PC-3 (cell line): ENCODE measurements around the gene KIAA0586. TPM values are rescaled to one million over a fixed set of nuclear protein-coding genes. Genes with fewer than 3 reads are reported as not detected.
A peak's percentile ranks its signal among the peaks of the same experiment; 100 is the strongest.
"Not testable (repeated sequence)": the region's sequence is repeated elsewhere in the genome, so short reads cannot be mapped to it uniquely, and the experiment has no call there.

Experiments
- ATAC-seq: fragments of 200-7000 bp; cut with Tn5 transposase; 2 replicates; pipeline ENCODE4 v1.9.1; 2020; ENCODE audit warnings: mild to moderate bottlenecking, moderate library complexity
- BruUV-seq: library from RNA; stranded (reverse); fragments of 400-500 nt; replicated peaks from 2 replicates; lab custom pipeline; 2021; lab: Mats Ljungman, UMichigan
- CTCF ChIA-PET: fragments of 300-600 bp; sonication (Branson Sonifier 250); formaldehyde crosslinking; loops from one replicate; lab custom pipeline; 2022; ENCODE audit warnings: antibody characterized with exemption; lab: Charles Lee
- POLR2A ChIA-PET: fragments of 300-600 bp; sonication (Branson Sonifier 250); formaldehyde crosslinking; loops from one replicate; lab custom pipeline; 2022; ENCODE audit warnings: antibody characterized with exemption; ENCODE audit not compliant: unreplicated experiment; lab: Charles Lee
- DNase-seq: peaks from one replicate; pipeline ENCODE4 v3.0.0-alpha.2; 2015
- H2AFZ ChIP-seq: fragments of 300-600 bp; sonication (generic); 2 replicates; pipeline ENCODE4 v1.6.0; 2016; ENCODE audit warnings: antibody characterized with exemption, low read length
- H3F3A ChIP-seq: fragments of 300-600 bp; sonication (generic); one replicate; pipeline ENCODE4 v1.6.0; 2017; ENCODE audit warnings: antibody characterized with exemption, low read length, control low read depth, mild to moderate bottlenecking; ENCODE audit not compliant: unreplicated experiment
- H3K27ac ChIP-seq: fragments of 300-600 bp; sonication (generic); 2 replicates; pipeline ENCODE4 v1.5.1; 2016; ENCODE audit warnings: mild to moderate bottlenecking, low read length
- H3K27me3 ChIP-seq: fragments of 300-600 bp; sonication (generic); 2 replicates; pipeline ENCODE4 v1.6.1; 2016; ENCODE audit warnings: low read length, mixed read lengths
- H3K36me3 ChIP-seq: fragments of 300-600 bp; sonication (generic); 2 replicates; pipeline ENCODE4 v1.6.1; 2016; ENCODE audit warnings: low read depth, mixed run types, low read length, mixed read lengths
- H3K4me1 ChIP-seq: fragments of 300-600 bp; sonication (generic); 2 replicates; pipeline ENCODE4 v1.5.1; 2016; ENCODE audit warnings: low read length; ENCODE audit not compliant: insufficient read depth
- H3K4me2 ChIP-seq: fragments of 300-600 bp; sonication (generic); 2 replicates; pipeline ENCODE4 v1.6.0; 2016; ENCODE audit warnings: low read length
- H3K4me3 ChIP-seq: fragments of 300-600 bp; sonication (generic); 2 replicates; pipeline ENCODE4 v1.5.1; 2016; ENCODE audit warnings: mild to moderate bottlenecking, low read length, mixed read lengths
- H3K79me2 ChIP-seq: fragments of 300-600 bp; sonication (generic); 2 replicates; pipeline ENCODE4 v1.6.1; 2017; ENCODE audit warnings: low read length, mixed read lengths
- H3K9ac ChIP-seq: fragments of 300-600 bp; sonication (generic); 2 replicates; pipeline ENCODE4 v1.6.0; 2016; ENCODE audit warnings: mild to moderate bottlenecking, low read length
- H3K9me2 ChIP-seq: fragments of 300-600 bp; sonication (generic); replicated peaks from 2 replicates; pipeline ENCODE4 v1.6.1; 2016; ENCODE audit warnings: mixed run types, low read length, mixed read lengths
- H3K9me3 ChIP-seq: fragments of 300-600 bp; sonication (generic); 2 replicates; pipeline ENCODE4 v1.6.1; 2016; ENCODE audit warnings: low read length, mixed read lengths
- H4K20me1 ChIP-seq: fragments of 300-600 bp; sonication (generic); 2 replicates; pipeline ENCODE4 v1.6.1; 2016; ENCODE audit warnings: low read length, mixed read lengths
- EZH2 ChIP-seq: fragments of 300-600 bp; sonication (generic); IDR thresholded peaks from one replicate; pipeline ENCODE4 v1.6.1; 2017; ENCODE audit warnings: antibody characterized with exemption, mild to moderate bottlenecking, low read length; ENCODE audit not compliant: unreplicated experiment
- EZH2phosphoT487 ChIP-seq: fragments of 300-600 bp; sonication (generic); IDR thresholded peaks from 2 replicates; pipeline ENCODE4 v1.6.1; 2018; ENCODE audit warnings: mild to moderate bottlenecking, antibody characterized with exemption, low read length, borderline replicate concordance
- intact Hi-C: fragments of 100-400 bp; cut with micrococcal nuclease; formaldehyde crosslinking; loops from 2 replicates; pipeline ENCODE4 v1.9.0; 2023
- total RNA-seq: library from RNA; depleted of rRNA; stranded (reverse); fragments of >200 nt; gene quantifications from 2 replicates; pipeline ENCODE4 v1.2.3, GENCODE V29; 2014
- TF ChIP-seq, protein P1 (sequence below): fragments of 300-600 bp; sonication (generic); conservative IDR thresholded peaks from 2 replicates; pipeline ENCODE4 v1.5.1; 2017; ENCODE audit warnings: antibody characterized with exemption, low read depth, mild to moderate bottlenecking, low read length

The KIAA0586 gene
- total RNA-seq, 1 experiment from 2014 or later, result 50.3 TPM

DNA sequence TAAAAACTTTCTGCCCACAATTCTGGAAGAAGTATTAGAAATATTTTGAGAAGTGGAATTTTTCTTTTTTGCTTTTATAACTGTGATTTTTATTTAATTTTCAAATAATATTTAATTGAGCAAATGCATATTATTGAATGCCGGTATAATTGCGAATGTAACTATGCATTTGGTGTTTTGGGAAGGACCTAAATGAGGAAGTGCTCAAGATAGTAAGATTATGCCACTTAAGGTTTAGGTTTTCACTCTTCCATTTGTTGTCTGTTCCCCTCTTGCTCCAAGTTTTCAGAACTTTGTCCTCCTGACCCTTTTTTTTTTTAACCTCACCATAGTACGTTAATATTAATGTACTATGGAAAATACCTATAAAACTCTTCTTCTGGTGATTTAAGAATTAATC lies 85.8 kb downstream of the KIAA0586 start:
- no peak overlapping the region for H3K4me3 ChIP-seq
- ATAC-seq, result no peak
- no peak for DNase-seq
- CTCF ChIA-PET, result no interaction called here
- H3K4me2 ChIP-seq, result no peak overlapping the region
- intact Hi-C loops, result no loop called here
- H3K9me3 ChIP-seq, result no peaks in the 10 kb centered on the region
- H3K79me2 ChIP-seq, result no peaks in the 10 kb centered on the region
- no peak overlapping the region for H2AFZ ChIP-seq
- no peaks in the 10 kb centered on the region for H3K9me2 ChIP-seq
- no peaks in the 10 kb centered on the region for H4K20me1 ChIP-seq
- BruUV-seq, result no TSS peak
- H3F3A ChIP-seq, result no peaks in the 10 kb centered on the region
- TF ChIP-seq EZH2phosphoT487 (no peak), EZH2 (no peak)
- TF ChIP-seq, protein P1, sequence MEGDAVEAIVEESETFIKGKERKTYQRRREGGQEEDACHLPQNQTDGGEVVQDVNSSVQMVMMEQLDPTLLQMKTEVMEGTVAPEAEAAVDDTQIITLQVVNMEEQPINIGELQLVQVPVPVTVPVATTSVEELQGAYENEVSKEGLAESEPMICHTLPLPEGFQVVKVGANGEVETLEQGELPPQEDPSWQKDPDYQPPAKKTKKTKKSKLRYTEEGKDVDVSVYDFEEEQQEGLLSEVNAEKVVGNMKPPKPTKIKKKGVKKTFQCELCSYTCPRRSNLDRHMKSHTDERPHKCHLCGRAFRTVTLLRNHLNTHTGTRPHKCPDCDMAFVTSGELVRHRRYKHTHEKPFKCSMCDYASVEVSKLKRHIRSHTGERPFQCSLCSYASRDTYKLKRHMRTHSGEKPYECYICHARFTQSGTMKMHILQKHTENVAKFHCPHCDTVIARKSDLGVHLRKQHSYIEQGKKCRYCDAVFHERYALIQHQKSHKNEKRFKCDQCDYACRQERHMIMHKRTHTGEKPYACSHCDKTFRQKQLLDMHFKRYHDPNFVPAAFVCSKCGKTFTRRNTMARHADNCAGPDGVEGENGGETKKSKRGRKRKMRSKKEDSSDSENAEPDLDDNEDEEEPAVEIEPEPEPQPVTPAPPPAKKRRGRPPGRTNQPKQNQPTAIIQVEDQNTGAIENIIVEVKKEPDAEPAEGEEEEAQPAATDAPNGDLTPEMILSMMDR, result no peak
- no peak overlapping the region for H3K27ac ChIP-seq
- no peaks in the 10 kb centered on the region for H3K27me3 ChIP-seq
- POLR2A ChIA-PET, result no interaction called here
- no peaks in the 10 kb centered on the region for H3K4me1 ChIP-seq
- H3K36me3 ChIP-seq, result peaks cover 16% of the 10 kb centered on the region
- H3K9ac ChIP-seq, result no peak overlapping the region

DNA sequence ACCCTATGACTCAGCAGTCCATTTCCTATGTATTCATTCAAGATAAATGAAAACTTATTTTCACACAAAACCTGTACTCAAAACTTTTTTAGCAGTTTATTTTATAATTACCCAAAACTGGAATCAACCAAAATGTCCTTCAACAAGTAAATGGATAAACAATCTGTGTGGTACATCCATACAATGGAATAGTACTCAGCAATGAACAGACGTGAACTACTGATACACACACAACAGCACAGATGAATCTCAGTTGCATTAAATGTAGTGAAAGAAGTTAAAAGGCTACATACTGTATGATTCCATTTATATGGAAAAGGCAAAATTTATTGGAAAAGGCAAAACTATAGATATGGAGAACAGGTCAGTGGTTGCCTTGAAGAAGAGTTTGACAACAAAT lies 90.1 kb downstream of the KIAA0586 start:
- Histone ChIP-seq H3K36me3 (peaks cover 12% of the 10 kb centered on the region), H3K79me2 (no peaks in the 10 kb centered on the region), H3K9me2 (no peaks in the 10 kb centered on the region), H3K4me3 (no peak overlapping the region), H3K4me1 (no peaks in the 10 kb centered on the region), H3K9ac (no peak overlapping the region), H4K20me1 (no peaks in the 10 kb centered on the region), H3K27ac (no peak overlapping the region), H3F3A (no peaks in the 10 kb centered on the region), H3K9me3 (no peaks in the 10 kb centered on the region), H3K4me2 (no peak overlapping the region), H2AFZ (no peak overlapping the region), H3K27me3 (no peaks in the 10 kb centered on the region)
- ChIA-PET POLR2A (no interaction called here), CTCF (interaction anchor here (0.6 kb wide), 1 partner anchor 57 kb away, joined by 4 read pairs; no protein-coding TSS in a partner anchor)
- DNase-seq, result no peak
- no TSS peak for BruUV-seq
- ATAC-seq, result peak; percentile 22; the same call in 1 of the 2 replicates
- TF ChIP-seq, protein P1, result no peak
- no peak for TF ChIP-seq EZH2
- TF ChIP-seq EZH2phosphoT487, result no peak
- intact Hi-C loops, result no loop called here

DNA sequence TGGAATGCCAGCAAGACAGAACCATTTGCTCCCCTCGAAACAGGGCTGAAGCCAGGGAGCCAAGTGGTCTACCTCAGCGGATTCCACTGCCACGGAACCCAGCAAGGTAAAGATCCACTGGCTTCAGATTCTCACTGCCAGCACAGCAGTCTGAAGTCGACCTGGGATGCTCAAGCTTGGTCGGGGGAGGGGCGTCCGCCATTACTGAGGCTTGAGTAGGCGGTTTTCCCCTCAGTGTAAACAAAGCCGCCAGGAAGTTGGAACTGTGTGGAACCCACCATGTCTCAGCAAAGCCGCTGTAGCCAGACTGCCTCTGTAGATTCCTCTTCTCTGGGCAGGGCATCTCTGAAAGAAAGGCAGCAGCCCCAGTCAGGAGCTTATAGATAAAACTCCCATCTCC lies 98.2 kb downstream of the KIAA0586 start:
- ATAC-seq, H3K79me2 ChIP-seq, H3K36me3 ChIP-seq, H4K20me1 ChIP-seq, H3K27ac ChIP-seq, H3K9me3 ChIP-seq, H3F3A ChIP-seq, POLR2A ChIA-PET, BruUV-seq, H3K4me3 ChIP-seq, H3K9ac ChIP-seq, H3K9me2 ChIP-seq, H3K27me3 ChIP-seq, H3K4me1 ChIP-seq, intact Hi-C loops, CTCF ChIA-PET, DNase-seq, H3K4me2 ChIP-seq, H2AFZ ChIP-seq: not testable (repeated sequence)
